Osteoblast (primary cell): ENCODE results near the gene CNTN5. TPM values are rescaled to one million over a fixed set of nuclear protein-coding genes. Genes with fewer than 3 reads are reported as not detected.

Source experiments
- DNase-seq: peaks from one replicate; pipeline ENCODE4 v3.0.0; 2011; ENCODE audit warnings: low spot score, mixed read lengths; ENCODE audit not compliant: insufficient read length; ENCODE audit errors: missing footprints
- H2AFZ ChIP-seq: 2 replicates; pipeline ENCODE4 v1.6.0; 2011; ENCODE audit warnings: mild to moderate bottlenecking, low read length
- H3K27ac ChIP-seq: 2 replicates; pipeline ENCODE4 v1.5.1; 2011; ENCODE audit warnings: mild to moderate bottlenecking, low read depth, low read length, moderate library complexity
- H3K27me3 ChIP-seq: 2 replicates; pipeline ENCODE4 v1.6.0; 2012; ENCODE audit warnings: mild to moderate bottlenecking, control low read depth, inconsistent platforms, low read length, moderate library complexity; ENCODE audit not compliant: insufficient read depth
- H3K36me3 ChIP-seq: 2 replicates; pipeline ENCODE4 v1.5.1; 2011; ENCODE audit warnings: mild to moderate bottlenecking, low read length, control low read depth, moderate library complexity; ENCODE audit not compliant: insufficient read depth
- H3K4me1 ChIP-seq: 2 replicates; pipeline ENCODE4 v1.5.1; 2011; ENCODE audit warnings: mild to moderate bottlenecking, low read length, control low read depth, moderate library complexity; ENCODE audit not compliant: insufficient read depth
- H3K4me2 ChIP-seq: 2 replicates; pipeline ENCODE4 v1.6.0; 2011; ENCODE audit warnings: mild to moderate bottlenecking, low read length; ENCODE audit not compliant: insufficient read depth
- H3K4me3 ChIP-seq: fragments of 200-600 bp; sonication (generic); 3 replicates; pipeline ENCODE4 v1.5.1; 2012; ENCODE audit warnings: mild to moderate bottlenecking, low read length, inconsistent platforms; ENCODE audit not compliant: insufficient read depth
- H3K79me2 ChIP-seq: 2 replicates; pipeline ENCODE4 v1.6.0; 2012; ENCODE audit warnings: mild to moderate bottlenecking, low read length, control low read depth, inconsistent platforms; ENCODE audit not compliant: insufficient read depth
- H3K9me3 ChIP-seq: 2 replicates; pipeline ENCODE4 v1.5.1; 2011; ENCODE audit warnings: low read depth, low read length, control low read depth
- H4K20me1 ChIP-seq: 2 replicates; pipeline ENCODE4 v1.6.0; 2012; ENCODE audit warnings: mild to moderate bottlenecking, low read length, control low read depth; ENCODE audit not compliant: insufficient read depth
- total RNA-seq: library from RNA; depleted of rRNA; stranded (reverse); fragments of >200 nt; gene quantifications from 2 replicates; pipeline ENCODE4 v1.2.3, GENCODE V29; 2012
- TF ChIP-seq, protein P1 (sequence below): IDR thresholded peaks from 2 replicates; pipeline ENCODE4 v1.5.1; 2011; ENCODE audit warnings: mild to moderate bottlenecking, low read depth, low read length, moderate library complexity; ENCODE audit errors: extremely low read depth

CNTN5 gene
- total RNA-seq, 1 donor, result not detected

DNA sequence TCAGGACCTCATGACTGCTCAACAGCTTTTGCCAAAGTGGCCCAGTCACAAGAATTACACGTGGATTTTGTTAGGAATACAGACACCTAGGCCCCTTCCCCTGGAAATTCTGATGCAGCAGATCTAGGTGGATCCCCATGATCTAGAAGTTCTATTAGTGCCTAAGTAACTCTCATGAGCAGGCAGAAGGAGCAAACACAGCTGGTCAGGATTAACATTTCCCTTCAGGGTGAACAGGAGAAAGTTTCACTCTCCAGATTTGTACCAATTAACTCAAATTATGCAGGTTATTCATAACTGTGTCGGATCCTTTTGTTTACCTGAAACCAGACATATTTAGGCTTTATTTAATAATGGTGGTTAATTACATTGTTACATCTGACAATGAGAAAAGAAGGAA, 1072.9 kb downstream of the CNTN5 start:
- Histone ChIP-seq H3K27me3 (no peaks in the 10 kb centered on the region), H3K4me3 (no peak overlapping the region), H3K4me2 (no peak overlapping the region), H4K20me1 (no peaks in the 10 kb centered on the region), H3K36me3 (no peaks in the 10 kb centered on the region), H3K79me2 (no peaks in the 10 kb centered on the region), H3K27ac (no peak overlapping the region), H3K4me1 (no peaks in the 10 kb centered on the region), H3K9me3 (peaks cover 5% of the 10 kb centered on the region), H2AFZ (no peak overlapping the region)
- no peak for DNase-seq
- TF ChIP-seq, protein P1, sequence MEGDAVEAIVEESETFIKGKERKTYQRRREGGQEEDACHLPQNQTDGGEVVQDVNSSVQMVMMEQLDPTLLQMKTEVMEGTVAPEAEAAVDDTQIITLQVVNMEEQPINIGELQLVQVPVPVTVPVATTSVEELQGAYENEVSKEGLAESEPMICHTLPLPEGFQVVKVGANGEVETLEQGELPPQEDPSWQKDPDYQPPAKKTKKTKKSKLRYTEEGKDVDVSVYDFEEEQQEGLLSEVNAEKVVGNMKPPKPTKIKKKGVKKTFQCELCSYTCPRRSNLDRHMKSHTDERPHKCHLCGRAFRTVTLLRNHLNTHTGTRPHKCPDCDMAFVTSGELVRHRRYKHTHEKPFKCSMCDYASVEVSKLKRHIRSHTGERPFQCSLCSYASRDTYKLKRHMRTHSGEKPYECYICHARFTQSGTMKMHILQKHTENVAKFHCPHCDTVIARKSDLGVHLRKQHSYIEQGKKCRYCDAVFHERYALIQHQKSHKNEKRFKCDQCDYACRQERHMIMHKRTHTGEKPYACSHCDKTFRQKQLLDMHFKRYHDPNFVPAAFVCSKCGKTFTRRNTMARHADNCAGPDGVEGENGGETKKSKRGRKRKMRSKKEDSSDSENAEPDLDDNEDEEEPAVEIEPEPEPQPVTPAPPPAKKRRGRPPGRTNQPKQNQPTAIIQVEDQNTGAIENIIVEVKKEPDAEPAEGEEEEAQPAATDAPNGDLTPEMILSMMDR, result no peak

DNA sequence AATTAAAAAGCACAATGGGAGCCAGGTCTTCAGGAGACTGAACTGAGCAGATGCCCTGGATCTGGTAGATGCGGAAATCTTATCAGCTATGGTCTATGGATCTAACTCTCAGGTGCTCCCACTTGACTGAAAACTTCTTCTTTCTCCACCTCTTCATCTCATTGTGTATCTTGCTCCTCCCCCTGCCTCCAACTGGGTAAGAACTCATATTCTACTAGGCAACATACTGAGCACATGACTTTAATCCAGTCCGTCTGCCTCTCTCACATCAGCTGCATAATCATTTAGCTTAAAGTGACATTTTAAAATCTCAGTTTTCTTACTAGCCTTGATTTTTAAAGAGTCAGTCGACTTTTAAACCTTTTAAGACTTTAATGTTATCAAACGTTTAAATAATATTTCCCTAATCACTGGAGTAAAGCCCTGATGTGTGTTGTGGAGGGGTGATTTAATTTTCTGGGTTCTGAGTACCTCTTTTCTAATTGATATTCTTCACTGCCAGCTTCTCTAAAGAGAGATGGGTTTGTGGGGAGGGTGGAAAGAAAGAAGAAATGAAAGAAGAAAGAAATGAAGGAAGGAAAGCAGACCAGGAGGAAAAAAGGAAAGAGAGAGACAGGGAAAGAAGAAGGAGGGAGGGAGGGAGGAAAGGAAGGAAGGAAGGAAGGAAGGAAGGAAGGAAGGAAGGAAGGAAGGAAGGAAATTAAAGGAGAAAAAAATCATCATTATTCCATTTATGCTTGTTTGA, 1073.5 kb downstream of the CNTN5 start:
- no peak overlapping the region for H3K4me3 ChIP-seq
- no peaks in the 10 kb centered on the region for H3K4me1 ChIP-seq
- no peak overlapping the region for H2AFZ ChIP-seq
- no peaks in the 10 kb centered on the region for H4K20me1 ChIP-seq
- no peaks in the 10 kb centered on the region for H3K36me3 ChIP-seq
- DNase-seq, result no peak
- H3K4me2 ChIP-seq, result no peak overlapping the region
- TF ChIP-seq, protein P1, result no peak
- H3K79me2 ChIP-seq, result no peaks in the 10 kb centered on the region
- H3K27me3 ChIP-seq, result no peaks in the 10 kb centered on the region
- peaks cover 5% of the 10 kb centered on the region for H3K9me3 ChIP-seq
- no peak overlapping the region for H3K27ac ChIP-seq

DNA sequence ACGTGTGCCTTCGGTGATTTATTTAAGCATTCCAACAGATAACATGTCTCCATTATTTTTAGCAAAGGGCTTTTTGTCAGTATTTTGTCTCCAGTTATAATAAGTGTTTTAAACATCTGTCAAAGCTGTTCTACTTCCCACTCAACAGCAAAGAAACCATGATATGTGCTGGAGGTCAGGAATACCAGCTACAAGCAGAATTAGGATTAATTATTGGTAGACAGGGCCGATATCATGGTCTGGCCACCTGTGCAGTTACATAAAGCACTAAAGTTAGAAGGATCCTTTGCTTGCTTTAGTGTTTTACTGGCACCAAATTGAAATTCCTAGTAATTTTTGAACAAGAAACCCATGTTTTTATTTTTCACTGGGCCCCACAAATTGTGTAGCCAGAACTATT, 1075.1 kb downstream of the CNTN5 start:
- no peak overlapping the region for H3K4me3 ChIP-seq
- TF ChIP-seq, protein P1, result no peak
- no peak overlapping the region for H3K4me2 ChIP-seq
- H3K27me3 ChIP-seq, result no peaks in the 10 kb centered on the region
- H3K36me3 ChIP-seq, result no peaks in the 10 kb centered on the region
- H3K9me3 ChIP-seq, result peaks cover 5% of the 10 kb centered on the region
- no peaks in the 10 kb centered on the region for H3K4me1 ChIP-seq
- H4K20me1 ChIP-seq, result no peaks in the 10 kb centered on the region
- DNase-seq, result no peak
- no peak overlapping the region for H2AFZ ChIP-seq
- no peak overlapping the region for H3K27ac ChIP-seq
- H3K79me2 ChIP-seq, result no peaks in the 10 kb centered on the region

DNA sequence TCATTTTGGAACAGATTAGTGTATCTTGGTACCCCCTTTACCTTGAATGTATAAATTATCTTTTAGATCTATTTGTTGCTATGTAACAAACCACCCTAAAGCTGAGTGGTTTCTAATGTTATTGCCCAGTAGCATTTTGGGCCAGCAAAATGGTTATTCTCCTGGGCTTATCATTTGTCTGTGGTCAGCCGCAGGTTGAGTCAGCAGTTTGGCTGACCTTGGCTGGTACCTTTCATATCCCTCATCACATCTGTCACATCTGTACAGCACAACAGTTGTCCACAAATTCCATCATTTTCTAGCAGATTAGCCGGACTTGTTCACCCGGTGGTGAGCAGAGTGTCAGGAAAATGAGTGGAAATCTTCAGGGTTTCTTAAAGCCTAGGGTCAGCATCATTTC, 1077.8 kb downstream of the CNTN5 start:
- Histone ChIP-seq H2AFZ (no peak overlapping the region), H3K4me1 (no peaks in the 10 kb centered on the region), H3K4me2 (no peak overlapping the region), H3K79me2 (no peaks in the 10 kb centered on the region), H3K4me3 (no peak overlapping the region), H3K27me3 (no peaks in the 10 kb centered on the region), H3K36me3 (no peaks in the 10 kb centered on the region), H3K27ac (no peak overlapping the region), H4K20me1 (no peaks in the 10 kb centered on the region), H3K9me3 (peaks cover 2% of the 10 kb centered on the region)
- no peak for DNase-seq
- TF ChIP-seq, protein P1, result no peak
